GM18502 (cell line): ENCODE data around the gene AKAP13.
"Not testable (repeated sequence)": the region's sequence is repeated elsewhere in the genome, so short reads cannot be mapped to it uniquely, and the experiment has no call there.

Experiments
- ATAC-seq: cut with Tn5 transposase; IDR thresholded peaks from one replicate; pipeline ENCODE4 v1.9.1; 2021; ENCODE audit warnings: mild to moderate bottlenecking; ENCODE audit not compliant: unreplicated experiment, poor library complexity

AKAP13 gene

GRCh38 chr15:85789496-85789875, 409.1 kb downstream of the AKAP13 start:
- no peak for ATAC-seq

GRCh38 chr15:85792102-85792731, 411.8 kb downstream of the AKAP13 start:
- no peak for ATAC-seq

- no peak for ATAC-seq
These were observed 412.6 kb downstream of the AKAP13 start for GRCh38 chr15:85792912-85793590.

- peak; percentile 47 for ATAC-seq
These were observed 413.5 kb downstream of the AKAP13 start for GRCh38 chr15:85793641-85794597.

- peak; percentile 99 for ATAC-seq
These were observed 414.4 kb downstream of the AKAP13 start, which contains the start of gene KLHL25 for GRCh38 chr15:85794598-85795336. Gene KLHL25, minus strand, starts transcription at chr15:85794925. Its CDS starts 25,115 bp downstream, at chr15:85769810.

- ATAC-seq: peak; percentile 3
These were observed 415.2 kb downstream of the AKAP13 start for GRCh38 chr15:85795337-85796305.

- not testable (repeated sequence) for ATAC-seq
These were observed 416.0 kb downstream of the AKAP13 start for GRCh38 chr15:85796371-85796770.
